ENCODE data around the gene TSPEAR.

Gene TSPEAR

DNA sequence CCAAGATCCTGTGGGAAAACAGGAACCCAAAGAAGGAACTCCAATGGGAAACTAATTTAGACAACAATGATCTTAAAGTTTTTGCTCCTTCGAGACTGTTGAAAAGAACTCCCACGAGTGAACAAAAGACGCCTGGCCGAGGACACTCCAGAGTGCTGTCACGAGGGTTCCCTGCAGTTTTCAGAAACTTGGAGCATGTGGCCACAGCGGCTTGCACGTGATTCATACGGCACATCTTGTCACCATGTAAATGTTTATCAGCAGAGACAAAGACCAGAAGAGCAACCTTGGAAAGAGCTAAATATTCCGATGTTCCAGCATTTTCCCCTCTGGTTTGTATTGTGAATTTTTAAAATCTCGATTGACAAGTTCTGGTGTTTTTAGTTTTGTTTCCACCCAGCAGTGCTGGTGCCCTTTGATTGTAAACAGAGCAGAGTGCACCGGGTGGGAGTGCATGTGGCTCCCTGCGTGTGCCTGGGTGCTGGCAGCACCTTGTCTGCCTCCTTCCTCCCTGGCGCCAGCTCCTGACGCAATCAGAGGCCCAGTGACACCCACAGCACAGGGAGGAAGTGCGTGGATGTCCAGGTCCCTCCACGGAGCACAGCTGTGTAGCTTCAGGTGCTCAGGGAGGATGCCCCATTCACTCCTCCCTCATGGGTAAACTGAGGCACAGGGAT, 233.1 kb downstream of the TSPEAR start:
- DNase-seq, result no peak

DNA sequence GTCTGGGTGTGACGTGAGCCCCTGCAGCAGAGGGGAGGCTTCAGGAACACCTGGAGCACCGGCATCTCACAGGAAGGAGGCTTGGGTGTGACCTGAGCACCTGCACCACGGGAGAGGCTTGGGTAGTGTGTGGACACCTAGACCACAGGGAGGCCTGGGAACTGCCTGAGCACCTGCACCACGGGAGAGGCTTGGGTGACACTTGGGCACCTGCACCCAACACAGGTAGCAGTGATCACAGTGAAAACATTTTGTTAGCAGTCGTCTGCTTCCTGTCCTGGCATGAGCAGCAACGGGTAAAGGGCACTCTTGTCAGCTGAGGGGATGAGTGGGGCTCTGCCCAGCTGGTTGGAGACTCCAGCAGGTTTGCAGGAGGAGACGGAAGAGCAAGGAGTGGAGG, 233.7 kb downstream of the TSPEAR start:
- no peak for DNase-seq

DNA sequence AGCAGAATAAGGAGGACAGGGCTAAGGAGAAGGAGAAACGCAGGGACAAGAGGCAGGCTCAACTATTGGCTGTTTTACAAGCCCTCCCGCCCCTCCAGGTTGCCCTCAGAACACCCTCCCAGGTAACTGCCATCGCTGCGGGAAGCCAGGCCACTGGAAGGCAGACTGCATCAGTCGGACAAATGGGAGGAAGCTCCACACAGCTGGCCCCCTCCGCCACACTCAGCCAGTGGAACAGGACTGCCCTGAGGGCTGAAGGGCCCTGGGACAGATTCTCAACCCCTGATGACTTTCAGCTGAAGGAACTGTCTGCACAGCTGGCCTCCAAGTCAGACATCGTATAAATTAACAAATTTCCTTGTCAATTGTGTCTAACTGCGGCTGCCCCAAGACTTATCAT, 234.2 kb downstream of the TSPEAR start:
- no peak for DNase-seq

DNA sequence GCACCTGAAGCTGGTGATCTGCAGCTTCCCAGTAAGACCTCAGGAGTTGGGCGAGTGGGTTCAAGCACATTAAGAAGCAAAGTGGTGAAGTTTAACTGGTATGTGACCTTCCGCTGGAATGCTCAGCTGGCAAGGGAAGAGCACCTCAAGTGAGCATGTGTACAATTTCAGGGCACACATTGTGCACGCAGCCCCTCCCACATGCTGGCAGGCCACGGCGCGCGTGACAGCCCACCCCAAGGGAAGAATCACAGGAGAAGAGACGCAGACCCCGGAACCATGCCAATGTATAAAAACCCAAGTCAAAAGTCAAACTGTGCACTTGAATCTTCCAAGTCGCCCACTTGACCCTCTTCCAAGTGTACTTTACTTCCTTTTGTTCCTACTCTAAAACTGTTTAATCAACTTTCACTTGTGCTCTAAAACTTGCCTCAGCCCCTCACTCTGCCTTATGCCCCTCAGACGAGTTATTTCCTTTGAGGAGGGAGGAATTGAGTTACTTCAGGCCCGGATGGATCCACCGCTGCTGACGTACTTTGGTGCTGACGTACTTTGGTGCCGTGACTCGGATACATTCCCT, 236.0 kb downstream of the TSPEAR start:
- no peak for DNase-seq

DNA sequence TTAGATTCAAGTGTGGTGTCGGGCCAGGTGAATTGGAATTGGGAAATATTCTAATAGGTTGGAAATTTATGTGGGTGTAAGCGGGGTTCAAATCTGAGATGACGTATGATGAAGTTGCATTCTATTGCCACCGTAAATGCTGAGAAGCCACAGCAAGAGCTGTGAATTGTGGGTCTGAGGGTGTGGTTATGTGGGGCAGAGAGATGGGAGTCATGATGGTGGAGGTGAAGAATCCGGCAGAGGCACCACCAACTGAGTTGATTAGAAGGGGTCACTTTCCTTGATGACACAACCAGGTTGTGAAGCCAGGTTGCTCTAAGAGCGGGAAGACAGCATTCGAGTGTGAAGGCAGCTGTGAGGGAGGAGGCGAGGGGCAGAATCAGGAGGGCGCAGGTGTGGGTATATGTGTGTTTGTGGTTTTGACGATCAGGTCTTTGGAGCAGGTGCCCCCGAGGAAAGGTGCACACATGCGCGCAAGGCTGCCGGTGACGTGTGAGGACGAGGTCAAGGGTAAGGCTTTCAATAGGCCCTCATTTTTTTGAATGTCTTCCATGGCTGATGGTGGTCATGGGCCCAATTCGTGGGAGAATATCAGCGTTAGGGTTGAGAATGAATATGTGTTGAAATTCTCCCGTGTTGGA, 237.3 kb downstream of the TSPEAR start:
- no peak for DNase-seq

DNA sequence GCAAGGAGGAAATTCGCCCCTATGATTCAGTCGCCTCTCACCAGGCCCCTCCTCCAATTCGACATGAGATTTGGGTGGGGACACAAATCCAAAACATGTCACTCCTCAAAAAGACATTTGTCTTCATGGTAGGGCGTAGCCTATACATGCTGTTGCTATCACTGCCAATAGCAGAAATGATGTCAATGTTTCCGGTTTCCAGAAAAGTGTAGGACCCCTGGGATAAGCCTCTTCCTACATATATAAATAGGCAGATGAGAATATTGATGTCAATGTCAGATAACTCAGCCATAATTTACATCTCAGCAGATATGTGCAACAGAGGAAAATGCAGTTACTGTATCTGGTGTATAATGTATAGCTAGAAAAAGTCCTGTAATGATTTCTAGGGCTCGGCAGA, 239.4 kb downstream of the TSPEAR start:
- DNase-seq, result no peak

DNA sequence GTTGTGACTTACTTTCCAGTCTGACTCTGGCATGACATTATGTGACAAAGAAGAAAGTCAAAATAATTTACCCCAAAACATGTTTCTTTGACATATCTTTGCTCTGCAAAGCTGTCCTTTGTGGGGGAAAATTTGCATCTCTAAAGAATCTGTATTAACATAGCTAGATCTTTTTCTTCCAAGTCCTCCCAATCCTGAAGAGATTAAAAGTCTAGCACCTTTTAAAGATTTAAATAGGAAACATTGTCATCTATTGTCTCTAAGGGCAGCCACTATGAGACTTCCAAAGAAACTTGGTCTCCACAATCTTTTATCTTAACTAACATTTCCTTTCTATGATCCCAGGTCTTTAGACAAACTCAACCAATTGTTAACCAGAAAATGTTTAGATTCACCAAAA, 240.0 kb downstream of the TSPEAR start:
- DNase-seq, result no peak

DNA sequence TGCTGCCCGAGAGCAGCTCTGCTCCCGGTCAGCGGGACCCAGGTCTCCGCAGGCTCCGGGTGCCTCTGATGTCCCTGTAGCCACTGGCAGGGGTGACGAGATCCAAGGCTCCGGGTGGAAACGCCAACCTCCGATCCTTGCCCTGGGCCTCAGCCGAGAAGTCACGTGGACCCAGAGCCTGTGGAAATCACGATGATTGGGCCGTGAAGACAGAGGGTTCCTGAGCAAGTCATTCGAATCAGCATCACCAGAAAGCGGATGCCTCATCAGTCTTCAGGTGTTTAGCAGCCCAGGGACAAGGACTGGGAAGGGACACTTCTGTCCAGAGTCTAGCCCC, 243.5 kb downstream of the TSPEAR start:
- DNase-seq, result no peak

DNA sequence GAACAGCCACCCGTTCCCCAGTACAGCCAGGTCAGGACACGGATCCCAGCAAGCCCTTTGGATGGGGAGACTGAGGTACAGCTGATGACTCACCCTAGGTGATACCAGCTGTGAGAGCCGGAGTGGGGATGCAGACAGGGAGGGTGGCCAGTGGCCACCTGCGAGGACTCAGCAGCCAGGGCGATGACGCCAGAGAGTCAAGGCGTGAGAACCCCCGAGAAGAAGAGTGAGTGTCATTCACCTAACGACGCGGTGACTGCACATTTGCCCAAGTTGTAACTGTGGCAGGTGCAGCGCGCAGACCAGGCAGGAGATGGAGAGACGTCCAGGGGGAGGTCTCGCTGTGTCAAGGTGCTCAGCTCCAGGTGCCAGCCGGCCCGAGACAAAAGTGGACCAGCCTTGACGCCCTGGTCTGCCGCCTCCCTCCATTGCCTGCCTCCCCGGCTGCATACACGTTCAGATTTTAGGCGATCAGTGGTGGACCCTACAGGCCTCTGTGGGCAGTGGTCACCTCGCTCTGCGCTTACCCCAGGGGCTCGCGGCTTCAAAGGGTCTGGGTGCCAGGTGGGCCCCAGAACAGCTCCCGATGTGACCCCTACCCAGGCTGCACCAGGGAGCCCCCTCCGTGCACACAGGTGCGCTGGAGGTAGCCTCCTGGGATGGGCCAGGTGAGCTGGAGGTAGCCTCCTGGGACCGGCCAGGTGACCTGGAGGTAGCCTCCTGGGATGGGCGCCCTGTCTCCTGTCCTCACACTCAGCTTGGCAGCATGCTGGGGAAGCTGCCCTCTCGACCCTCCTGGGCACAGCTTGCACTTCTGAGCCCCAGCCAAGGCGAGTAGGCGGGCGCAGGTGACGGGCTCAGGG, 244.1 kb downstream of the TSPEAR start:
- no peak for DNase-seq

DNA sequence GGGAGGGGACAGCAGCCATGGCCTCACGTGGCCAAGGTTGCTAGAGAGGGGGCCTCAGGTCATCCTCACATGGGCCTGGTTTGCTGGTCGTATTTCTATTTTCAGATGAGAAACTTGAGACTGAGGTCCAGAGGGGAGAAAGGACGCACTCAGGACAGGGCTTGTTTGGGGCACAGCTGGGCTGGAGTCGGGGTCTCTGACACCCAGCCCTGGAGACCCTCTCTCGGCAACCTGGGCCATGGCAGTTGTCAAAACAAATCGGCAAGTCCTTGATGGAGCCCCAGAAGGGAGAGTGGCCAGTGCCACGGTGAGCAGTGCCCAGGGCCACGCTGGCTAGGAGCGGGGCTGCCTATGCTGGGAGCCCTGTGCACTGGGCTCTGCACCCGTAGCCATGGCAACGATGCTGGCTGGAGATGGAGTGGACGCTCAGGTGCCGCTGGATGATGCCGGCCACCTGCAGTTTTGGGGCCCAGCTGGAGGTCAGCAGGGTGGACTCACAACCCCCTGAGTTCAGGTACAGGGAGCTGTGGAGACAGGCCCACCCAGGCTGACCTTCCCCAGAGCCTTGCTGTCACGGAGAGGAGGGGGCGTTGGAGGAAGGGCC, 244.9 kb downstream of the TSPEAR start:
- DNase-seq, result no peak

DNA sequence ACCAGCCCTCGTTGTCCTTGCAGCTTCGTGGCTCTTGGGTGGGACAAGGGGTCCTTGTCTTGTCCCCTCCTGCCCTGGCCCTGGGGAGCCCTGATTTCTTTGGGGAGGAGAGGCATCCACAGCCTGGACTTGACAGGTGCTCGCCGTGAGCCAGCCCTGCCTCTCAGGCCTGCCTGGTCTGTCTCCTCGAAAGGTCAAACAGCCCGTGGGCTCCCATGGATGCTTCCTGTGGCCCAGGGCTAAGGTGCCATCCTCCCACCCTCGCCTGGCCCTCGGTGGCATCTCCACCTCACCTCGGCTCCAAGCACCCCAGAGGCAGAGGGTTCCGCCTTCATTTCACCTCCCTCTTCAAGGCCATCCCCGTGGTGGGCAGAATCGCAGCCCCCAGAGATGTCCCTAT, 247.0 kb downstream of the TSPEAR start:
- DNase-seq, result no peak

DNA sequence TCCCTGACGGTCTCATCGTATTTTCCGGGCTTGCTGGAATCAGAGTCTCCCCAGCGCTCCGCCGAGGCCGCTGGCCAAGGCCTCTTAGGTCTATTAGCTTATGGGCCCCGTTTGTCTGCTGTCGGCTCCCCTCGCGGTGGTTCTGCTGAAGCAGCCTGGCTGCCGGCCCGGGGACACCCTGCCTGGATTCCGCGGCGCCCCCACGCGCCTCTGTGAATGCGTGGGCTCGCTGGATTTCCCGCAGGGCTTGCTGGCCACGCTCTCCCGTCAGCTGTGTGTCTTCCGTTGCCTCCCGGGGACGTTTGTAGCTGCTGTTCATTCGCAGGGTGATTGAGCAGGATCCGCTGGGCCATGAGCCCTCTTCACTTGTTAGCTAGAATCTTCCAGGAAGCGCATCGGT, 247.6 kb downstream of the TSPEAR start:
- DNase-seq, result no peak

DNA sequence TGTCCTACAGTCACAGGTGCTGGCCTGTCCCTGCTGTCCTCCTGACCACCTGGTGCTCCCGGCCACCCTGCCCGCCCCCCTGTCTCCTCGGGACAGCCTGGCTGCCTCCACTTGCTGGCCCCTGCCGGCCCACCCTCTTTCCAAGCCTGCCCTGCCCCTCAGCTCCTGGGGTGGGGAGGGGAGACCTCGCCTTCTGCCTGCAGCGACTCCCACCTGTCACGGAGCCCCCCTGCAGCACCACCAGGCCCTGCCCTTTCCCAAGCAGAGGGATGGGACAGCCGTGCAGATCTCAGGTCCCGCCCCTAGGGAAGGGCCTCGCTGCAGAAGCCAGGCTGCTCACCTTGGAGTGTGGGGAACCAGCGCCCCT, 248.6 kb downstream of the TSPEAR start:
- DNase-seq, result no peak

DNA sequence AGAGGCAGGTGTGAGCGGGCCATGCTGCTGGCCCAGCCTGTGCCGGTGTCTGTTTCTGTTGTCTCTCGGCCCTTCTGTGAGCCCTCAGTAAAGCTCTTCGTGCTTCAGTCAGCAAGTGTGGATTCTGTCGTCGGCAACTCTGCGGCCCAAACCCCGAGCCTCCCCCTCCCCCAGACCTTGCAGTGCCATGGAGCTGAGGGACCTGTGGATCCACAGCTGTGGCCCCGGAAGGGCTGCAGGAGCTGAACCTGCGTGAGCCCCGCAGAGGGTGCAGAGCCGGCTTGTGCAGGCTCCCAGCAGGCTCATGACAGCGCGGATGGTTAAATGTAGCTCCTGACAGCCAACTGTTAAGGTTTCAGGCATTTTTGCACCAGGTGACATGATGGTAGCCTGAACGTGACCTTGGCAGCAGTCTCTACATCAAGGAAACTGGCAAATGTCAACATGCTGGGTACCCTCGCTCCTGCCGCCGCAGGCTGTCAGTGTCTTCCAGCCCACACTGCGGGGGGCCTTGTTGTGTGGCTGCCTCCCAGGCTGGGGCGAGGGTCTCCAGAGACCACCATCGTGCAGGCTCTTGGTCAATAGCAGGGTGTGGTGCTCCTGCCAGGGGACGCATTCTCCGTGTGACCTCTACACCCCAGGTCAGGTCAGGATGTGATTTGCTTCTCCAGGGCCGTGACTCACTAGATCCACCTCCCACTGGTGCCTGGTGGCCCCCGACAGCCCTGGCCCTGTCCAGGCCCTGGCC, 249.1 kb downstream of the TSPEAR start:
- DNase-seq, result no peak

DNA sequence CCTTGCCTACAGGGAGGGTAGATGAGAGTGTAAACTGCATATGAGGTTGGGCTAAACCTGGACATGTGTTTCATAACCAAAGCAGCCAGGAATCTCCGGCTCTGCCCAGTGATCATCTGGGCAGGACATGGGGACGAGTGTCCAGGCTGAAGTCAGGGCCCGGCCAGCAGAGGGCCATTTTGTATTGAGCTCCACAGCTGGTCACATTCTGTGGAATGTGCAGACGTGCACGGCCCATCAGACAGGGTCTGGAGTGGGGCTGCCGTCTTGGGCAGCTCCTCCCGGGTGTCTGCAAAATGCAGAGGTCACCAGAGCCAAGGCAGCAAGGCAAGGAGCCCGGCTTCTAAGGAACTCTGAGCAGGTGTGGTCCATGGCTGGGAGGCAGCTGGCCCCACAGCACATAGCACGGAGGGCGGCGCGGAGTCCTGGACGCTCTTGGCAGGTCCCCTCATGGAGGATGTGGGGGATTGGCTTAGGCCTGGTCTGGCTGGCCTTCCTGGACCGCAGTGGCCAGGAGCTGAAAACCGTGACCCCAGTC, 249.8 kb downstream of the TSPEAR start:
- DNase-seq, result no peak

DNA sequence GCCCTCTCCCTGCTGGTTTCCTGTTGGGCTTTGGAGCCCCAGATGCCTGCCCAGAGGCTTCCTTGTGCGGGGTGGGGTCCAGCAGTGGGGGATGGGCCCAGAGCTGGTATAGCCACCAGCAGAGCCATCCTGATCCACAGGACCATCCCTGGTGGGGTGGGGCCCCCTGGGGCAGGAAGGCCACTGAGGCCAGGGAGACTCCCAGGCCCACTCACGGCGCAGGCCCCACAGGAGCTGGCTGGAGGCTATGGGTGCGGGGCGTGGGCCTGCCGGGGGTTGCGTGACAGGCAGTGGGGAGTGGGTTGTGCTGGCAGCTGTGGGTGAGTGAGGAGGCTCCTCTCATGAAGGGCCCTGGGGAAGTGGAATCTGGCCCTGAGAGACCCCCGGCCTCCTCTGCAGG, 250.4 kb downstream of the TSPEAR start:
- no peak for DNase-seq

DNA sequence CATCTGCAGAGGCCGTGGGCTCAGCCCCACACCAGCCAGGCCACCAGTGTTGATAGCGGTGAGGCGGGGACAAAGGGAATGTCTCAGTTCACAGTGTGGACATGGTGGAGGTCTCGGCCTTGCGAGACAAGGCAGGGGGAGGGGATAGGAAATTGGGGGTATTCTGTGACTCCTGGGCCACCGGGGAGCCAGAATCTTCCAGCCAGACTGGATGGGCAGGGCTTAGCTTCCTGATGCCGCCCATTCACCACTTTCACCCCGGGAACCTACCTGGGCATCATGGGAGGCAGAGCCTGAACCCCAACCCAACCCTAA, 251.0 kb downstream of the TSPEAR start:
- DNase-seq, result no peak

DNA sequence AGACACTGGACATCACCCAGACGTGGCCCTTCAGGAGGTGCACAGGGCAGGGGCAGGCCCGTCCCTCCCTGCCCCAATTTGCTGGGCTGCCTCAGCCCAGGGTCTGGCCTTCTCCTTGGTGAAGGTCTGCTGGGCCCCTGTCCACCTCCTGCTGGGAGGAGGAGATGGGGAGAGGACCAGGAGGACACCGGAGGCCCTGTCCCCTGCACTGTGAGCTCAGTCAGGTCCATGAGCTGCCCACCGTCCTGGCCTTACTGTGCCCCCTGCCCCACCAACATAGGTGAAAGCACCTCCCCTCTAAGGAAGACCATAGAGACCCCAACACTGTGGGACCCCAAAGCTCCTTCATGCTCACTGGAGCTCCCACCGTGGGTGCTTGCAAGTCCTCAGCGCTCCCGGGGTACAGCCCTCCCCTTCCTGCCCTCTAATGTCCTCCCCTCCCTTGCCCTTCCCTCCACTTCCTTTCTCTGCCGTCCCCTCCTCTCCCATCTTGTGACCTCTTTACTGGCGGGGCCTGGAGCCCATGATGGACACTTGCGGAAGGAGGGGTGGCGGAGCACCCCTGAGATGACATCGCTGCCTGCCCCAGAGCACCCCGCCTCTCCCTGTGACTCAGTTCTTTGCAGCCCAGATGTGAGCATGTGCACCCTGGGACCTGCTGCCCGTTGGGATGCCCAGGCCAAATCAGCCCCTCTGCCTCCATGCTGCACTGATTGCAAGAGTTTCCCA, 251.5 kb downstream of the TSPEAR start:
- no peak for DNase-seq

DNA sequence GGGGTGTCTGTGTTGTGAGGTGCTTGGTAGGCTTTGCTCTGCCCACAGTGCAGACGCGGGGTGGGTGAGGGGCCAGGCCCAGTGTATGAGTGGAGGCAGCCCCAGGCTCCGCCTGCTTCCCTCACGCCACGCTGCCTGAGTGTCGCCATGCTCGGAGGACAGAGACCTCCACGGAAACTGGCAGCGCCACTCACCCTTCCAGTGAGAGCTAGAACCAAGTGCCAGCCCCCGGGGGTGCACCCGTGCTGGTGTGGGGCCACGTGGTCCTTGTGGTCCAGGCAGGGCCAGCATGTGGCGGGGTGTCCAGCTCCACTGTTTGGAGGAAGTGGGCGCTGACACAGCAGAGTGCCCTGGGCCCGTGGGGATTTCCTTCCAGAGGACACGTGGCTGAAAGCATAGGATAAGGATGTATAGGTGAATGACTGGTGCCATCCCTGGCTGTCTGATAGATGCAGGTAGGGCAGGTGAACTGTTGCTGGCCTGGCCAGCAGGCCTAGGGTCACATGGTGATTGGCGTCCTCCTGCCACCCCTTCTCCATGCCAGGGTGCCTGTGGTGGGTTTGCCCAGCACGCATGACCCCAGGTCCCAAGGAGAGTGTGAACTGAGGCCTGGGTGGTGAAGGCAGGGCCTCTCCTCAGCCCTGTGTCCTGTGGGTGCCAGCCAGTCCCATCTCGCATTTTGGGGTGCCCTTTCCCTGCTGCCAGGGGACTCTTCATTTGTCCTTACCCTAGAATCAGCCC, 252.2 kb downstream of the TSPEAR start:
- no peak for DNase-seq

DNA sequence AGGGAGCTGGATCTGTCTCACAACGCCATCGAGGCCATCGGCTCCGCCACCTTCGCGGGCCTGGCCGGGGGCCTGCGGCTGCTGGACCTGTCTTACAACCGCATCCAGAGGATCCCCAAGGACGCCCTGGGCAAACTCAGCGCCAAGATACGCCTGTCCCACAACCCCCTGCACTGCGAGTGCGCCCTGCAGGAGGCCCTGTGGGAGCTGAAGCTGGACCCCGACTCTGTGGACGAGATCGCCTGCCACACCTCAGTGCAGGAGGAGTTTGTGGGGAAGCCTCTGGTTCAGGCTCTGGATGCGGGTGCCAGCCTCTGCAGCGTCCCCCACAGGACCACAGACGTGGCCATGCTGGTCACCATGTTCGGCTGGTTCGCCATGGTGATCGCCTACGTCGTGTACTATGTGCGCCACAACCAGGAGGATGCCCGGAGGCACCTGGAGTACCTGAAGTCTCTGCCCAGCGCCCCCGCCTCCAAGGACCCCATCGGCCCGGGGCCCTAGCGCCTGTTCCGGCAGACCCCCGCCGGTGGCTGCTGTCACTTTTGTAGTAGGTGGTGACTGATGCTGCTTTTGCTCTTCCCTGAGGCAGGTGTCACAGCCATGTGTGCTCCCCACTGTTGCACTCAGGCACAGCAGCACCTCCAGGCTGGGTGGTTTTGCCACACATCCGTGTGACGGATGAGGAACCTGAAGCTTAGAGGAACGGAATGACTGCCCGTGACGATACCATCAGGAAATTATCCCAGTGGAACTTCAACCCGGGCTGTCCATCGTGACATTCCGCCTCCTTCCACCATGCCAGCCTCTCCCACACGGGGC, 254.2 kb downstream of the TSPEAR start:
- DNase-seq, result no peak
